SKM-1 (cell line): ENCODE data around the gene ZNF646.

ENCODE experiments used
- DNase-seq: peaks from one replicate; lab custom pipeline; 2025; ENCODE audit not compliant: unreplicated experiment; lab: John Stamatoyannopoulos, UW

The ZNF646 gene

GRCh38 chr16:31130899-31131298 is 56.7 kb downstream of the ZNF646 start:
- no peak for DNase-seq

- DNase-seq = no peak
Measured at GRCh38 chr16:31131416-31131815, 57.2 kb downstream of the ZNF646 start.

- DNase-seq = no peak
Measured at GRCh38 chr16:31131841-31132271, 57.6 kb downstream of the ZNF646 start.

GRCh38 chr16:31132303-31132979 is 58.2 kb downstream of the ZNF646 start:
- DNase-seq = no peak

GRCh38 chr16:31133046-31133501 is 58.9 kb downstream of the ZNF646 start:
- DNase-seq = no peak
